Skeletal muscle satellite cell (primary cell): ENCODE measurements around the gene SKIL.

Source experiments
- H3K27me3 ChIP-seq: 2 replicates; pipeline ENCODE4 v1.7.0; 2013; ENCODE audit warnings: low read length; ENCODE audit not compliant: control insufficient read depth, insufficient read depth
- H3K36me3 ChIP-seq: 2 replicates; pipeline ENCODE4 v1.7.0; 2013; ENCODE audit warnings: mild to moderate bottlenecking, control low read depth, low read length; ENCODE audit not compliant: insufficient read depth
- H3K4me1 ChIP-seq: 2 replicates; pipeline ENCODE4 v1.7.0; 2013; ENCODE audit warnings: low read length; ENCODE audit not compliant: control insufficient read depth, insufficient read depth
- H3K4me2 ChIP-seq: 2 replicates; pipeline ENCODE4 v1.7.0; 2013; ENCODE audit warnings: mild to moderate bottlenecking, low read length
- H3K4me3 ChIP-seq: 2 replicates; pipeline ENCODE4 v1.7.0; 2013; ENCODE audit warnings: low read length
- H3K9ac ChIP-seq: 2 replicates; pipeline ENCODE4 v1.7.0; 2013; ENCODE audit warnings: mild to moderate bottlenecking, low read depth, low read length, moderate library complexity
- H3K9me3 ChIP-seq: replicated peaks from 2 replicates; pipeline ENCODE4 v1.7.0; 2013; ENCODE audit warnings: mild to moderate bottlenecking, control low read depth, low read length

The SKIL gene

DNA sequence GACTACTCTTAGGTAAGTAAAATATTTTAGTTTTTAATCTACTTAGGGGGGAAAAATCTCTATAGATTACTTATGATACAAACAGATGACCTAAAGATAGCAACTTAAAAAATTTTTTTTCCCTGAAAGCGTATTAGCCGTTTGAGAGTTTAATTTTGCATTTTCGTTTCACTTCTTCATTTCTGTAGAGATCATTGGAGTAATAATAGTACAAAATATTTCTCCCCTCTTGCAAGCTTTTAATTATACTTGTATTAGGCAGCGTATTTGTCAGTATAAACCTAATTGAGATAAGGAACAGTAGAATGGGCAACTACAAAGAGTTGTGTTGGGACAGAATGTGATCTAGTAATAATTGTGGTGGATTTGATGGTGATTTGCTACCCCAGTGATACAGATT lies 10.3 kb downstream of the SKIL start:
- Histone ChIP-seq H3K4me1 (peaks cover 41% of the 10 kb centered on the region), H3K27me3 (no peaks in the 10 kb centered on the region), H3K9ac (no peak overlapping the region), H3K36me3 (peaks cover 48% of the 10 kb centered on the region), H3K9me3 (no peaks in the 10 kb centered on the region), H3K4me2 (peak overlapping the region; percentile 25), H3K4me3 (no peak overlapping the region)

GRCh38 chr3:170368921-170369320 lies 11.4 kb downstream of the SKIL start:
- Histone ChIP-seq H3K4me1 (peaks cover 34% of the 10 kb centered on the region), H3K4me3 (no peak overlapping the region), H3K9me3 (no peaks in the 10 kb centered on the region), H3K36me3 (peaks cover 47% of the 10 kb centered on the region), H3K4me2 (no peak overlapping the region), H3K27me3 (no peaks in the 10 kb centered on the region), H3K9ac (no peak overlapping the region)

DNA sequence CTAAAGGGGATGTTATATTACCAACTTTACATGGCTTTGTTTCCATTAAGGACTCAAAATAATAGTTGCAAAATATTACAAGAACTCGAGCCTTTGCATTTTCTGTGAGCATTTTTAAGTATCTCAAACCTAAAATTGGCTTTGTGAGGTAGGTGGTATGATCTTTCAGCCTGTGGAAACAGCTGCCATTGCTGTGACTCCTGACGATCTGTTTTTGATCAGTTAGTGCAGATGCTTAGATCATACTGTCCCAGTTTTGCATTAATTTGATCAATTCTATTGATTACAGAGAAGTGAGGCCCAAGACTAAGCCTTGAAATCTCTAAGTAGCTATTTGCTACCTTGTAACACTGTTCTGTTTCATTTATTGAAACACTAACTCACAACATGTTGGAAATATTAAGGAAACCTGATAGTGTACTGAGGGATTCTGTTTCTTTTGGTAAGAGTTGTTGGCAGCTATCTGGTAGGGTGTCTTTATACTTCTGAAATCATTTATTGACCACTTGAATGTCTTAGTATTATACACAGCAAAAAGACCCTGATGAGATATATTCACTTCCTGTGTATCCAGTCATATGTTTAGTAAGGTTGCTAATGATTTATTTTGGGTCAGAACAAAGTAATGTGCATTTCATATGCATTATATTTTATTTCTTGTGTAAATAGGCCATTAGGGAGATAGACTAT lies 14.8 kb downstream of the SKIL start:
- peak overlapping the region; percentile 62 for H3K4me2 ChIP-seq
- H3K9me3 ChIP-seq: no peaks in the 10 kb centered on the region
- peaks cover 20% of the 10 kb centered on the region for H3K4me1 ChIP-seq
- no peak overlapping the region for H3K9ac ChIP-seq
- peak overlapping the region; percentile 11 for H3K4me3 ChIP-seq
- no peaks in the 10 kb centered on the region for H3K27me3 ChIP-seq
- H3K36me3 ChIP-seq: peaks cover 46% of the 10 kb centered on the region

GRCh38 chr3:170383567-170383966 lies 26.1 kb downstream of the SKIL start:
- no peaks in the 10 kb centered on the region for H3K9me3 ChIP-seq
- H3K4me2 ChIP-seq: no peak overlapping the region
- H3K4me3 ChIP-seq: no peak overlapping the region
- H3K36me3 ChIP-seq: peaks cover 65% of the 10 kb centered on the region
- no peaks in the 10 kb centered on the region for H3K27me3 ChIP-seq
- no peak overlapping the region for H3K9ac ChIP-seq
- H3K4me1 ChIP-seq: no peaks in the 10 kb centered on the region

- no peak overlapping the region for H3K4me3 ChIP-seq
- peaks cover 69% of the 10 kb centered on the region for H3K36me3 ChIP-seq
- no peaks in the 10 kb centered on the region for H3K4me1 ChIP-seq
- no peak overlapping the region for H3K4me2 ChIP-seq
- H3K27me3 ChIP-seq: no peaks in the 10 kb centered on the region
- no peaks in the 10 kb centered on the region for H3K9me3 ChIP-seq
- no peak overlapping the region for H3K9ac ChIP-seq
Measured at GRCh38 chr3:170386468-170386867, 29.0 kb downstream of the SKIL start.

GRCh38 chr3:170387950-170388349 lies 30.4 kb downstream of the SKIL start:
- Histone ChIP-seq H3K9ac (no peak overlapping the region), H3K4me2 (no peak overlapping the region), H3K4me3 (no peak overlapping the region), H3K4me1 (no peaks in the 10 kb centered on the region), H3K27me3 (no peaks in the 10 kb centered on the region), H3K36me3 (peaks cover 81% of the 10 kb centered on the region), H3K9me3 (no peaks in the 10 kb centered on the region)

GRCh38 chr3:170391108-170391507 lies 33.6 kb downstream of the SKIL start:
- no peaks in the 10 kb centered on the region for H3K9me3 ChIP-seq
- H3K4me1 ChIP-seq: no peaks in the 10 kb centered on the region
- no peak overlapping the region for H3K4me2 ChIP-seq
- no peaks in the 10 kb centered on the region for H3K27me3 ChIP-seq
- no peak overlapping the region for H3K4me3 ChIP-seq
- H3K36me3 ChIP-seq: peaks cover 57% of the 10 kb centered on the region
- H3K9ac ChIP-seq: no peak overlapping the region

DNA sequence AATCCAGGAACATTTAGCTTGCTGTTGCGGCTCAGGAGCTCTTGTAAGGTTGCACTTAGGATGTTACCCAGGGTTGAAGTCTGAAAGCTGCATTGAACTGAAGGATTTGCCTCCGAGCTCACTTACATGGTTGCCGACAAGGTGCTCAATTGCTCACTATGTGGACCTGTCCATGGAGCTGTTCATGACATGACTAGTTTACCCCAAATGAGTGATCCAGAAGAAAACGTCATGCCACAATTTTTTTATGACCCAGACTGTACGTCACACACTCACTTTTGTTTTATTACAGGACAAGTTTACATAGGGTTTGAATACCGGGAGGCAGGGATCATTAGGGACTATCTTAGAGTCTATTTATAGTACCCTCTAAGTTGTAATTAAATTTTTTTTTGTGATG lies 40.2 kb downstream of the SKIL start:
- H3K4me1 ChIP-seq: no peaks in the 10 kb centered on the region
- H3K36me3 ChIP-seq: peaks cover 27% of the 10 kb centered on the region
- no peaks in the 10 kb centered on the region for H3K9me3 ChIP-seq
- no peak overlapping the region for H3K4me3 ChIP-seq
- no peak overlapping the region for H3K4me2 ChIP-seq
- no peak overlapping the region for H3K9ac ChIP-seq
- no peaks in the 10 kb centered on the region for H3K27me3 ChIP-seq

GRCh38 chr3:170405101-170405500 lies 47.6 kb downstream of the SKIL start:
- Histone ChIP-seq H3K4me1 (no peaks in the 10 kb centered on the region), H3K36me3 (no peaks in the 10 kb centered on the region), H3K27me3 (no peaks in the 10 kb centered on the region), H3K9me3 (no peaks in the 10 kb centered on the region), H3K4me3 (no peak overlapping the region), H3K4me2 (no peak overlapping the region), H3K9ac (no peak overlapping the region)

- Histone ChIP-seq H3K36me3 (no peaks in the 10 kb centered on the region), H3K4me1 (peaks cover 6% of the 10 kb centered on the region), H3K4me2 (no peak overlapping the region), H3K4me3 (no peak overlapping the region), H3K9ac (no peak overlapping the region), H3K9me3 (no peaks in the 10 kb centered on the region), H3K27me3 (no peaks in the 10 kb centered on the region)
Measured at GRCh38 chr3:170410428-170411029, 53.0 kb downstream of the SKIL start.

- Histone ChIP-seq H3K4me3 (no peak overlapping the region), H3K36me3 (no peaks in the 10 kb centered on the region), H3K9ac (no peak overlapping the region), H3K4me1 (peaks cover 9% of the 10 kb centered on the region), H3K27me3 (no peaks in the 10 kb centered on the region), H3K4me2 (no peak overlapping the region), H3K9me3 (no peaks in the 10 kb centered on the region)
Measured at GRCh38 chr3:170413291-170413690, 55.8 kb downstream of the SKIL start.

- Histone ChIP-seq H3K4me1 (peaks cover 18% of the 10 kb centered on the region), H3K4me3 (no peak overlapping the region), H3K27me3 (peaks cover 5% of the 10 kb centered on the region), H3K4me2 (peak overlapping the region; percentile 62), H3K36me3 (no peaks in the 10 kb centered on the region), H3K9ac (peak overlapping the region; percentile 9), H3K9me3 (no peaks in the 10 kb centered on the region)
Measured at GRCh38 chr3:170414202-170414663, 56.7 kb downstream of the SKIL start.
